ENCODE measurements around the gene DHRS3. TPM values are rescaled to one million over a fixed set of nuclear protein-coding genes. Genes with fewer than 3 reads are reported as not detected.
"Not testable (repeated sequence)": the region's sequence is repeated elsewhere in the genome, so short reads cannot be mapped to it uniquely, and the experiment has no call there.

Gene DHRS3
- total RNA-seq, 4 donors from 2014 or later: 92.4 to 130 (median 107) TPM

DNA sequence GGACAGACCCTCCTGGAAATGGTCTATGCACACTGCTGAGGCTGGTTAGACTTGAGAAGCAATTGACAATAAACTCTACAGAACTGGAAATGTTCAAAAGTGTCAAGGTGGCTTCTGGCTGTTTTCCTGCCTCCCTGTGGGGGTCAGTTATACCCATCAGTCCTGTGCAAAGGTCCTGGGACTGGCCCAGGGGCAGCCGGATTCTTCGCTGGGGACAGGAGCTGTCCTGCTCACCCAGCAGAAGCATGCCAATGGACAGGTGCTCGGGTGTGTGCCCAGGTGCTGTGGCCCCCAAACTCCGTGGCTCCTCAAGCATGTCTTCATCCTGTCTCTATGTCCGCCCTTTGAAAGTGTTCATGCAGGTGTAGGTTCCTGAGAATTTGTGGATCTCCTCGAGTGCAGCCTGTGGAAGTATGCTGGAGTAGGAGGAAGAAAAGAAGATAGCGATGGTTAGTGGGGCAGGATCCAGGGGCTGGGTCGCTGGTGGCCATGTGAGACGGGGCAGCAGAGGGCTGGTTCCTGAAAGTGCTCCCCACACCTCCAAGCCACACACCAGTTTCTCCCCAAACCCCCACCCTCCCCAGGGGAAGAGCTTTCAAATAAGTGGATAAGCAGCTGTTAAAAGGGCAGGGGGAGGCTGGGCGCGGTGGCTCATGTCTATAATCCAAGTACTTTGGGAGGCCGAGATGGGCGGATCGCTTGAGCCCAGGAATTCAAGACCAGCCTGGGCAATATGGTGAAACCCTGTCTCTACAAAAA lies 49.8 kb downstream of the DHRS3 start:
- intact Hi-C loops (cut with DNase I; ENCODE audit: low total_unique reads): no loop called here
- TF ChIP-seq CTCF (IDR thresholded peaks at IDR 0.05) (no peak), POLR2A (IDR thresholded peaks at IDR 0.05) (no peak)
- WGBS, 2 donors: 95% methylated on average over 14 of the region's 14 CpGs
- no peak for DNase-seq (ENCODE audit: low spot score in 2 of 2)
- H3K4me3 ChIP-seq (ENCODE audit: low read depth, poor library complexity, severe bottlenecking): no peak overlapping the region

GRCh38 chr1:12567288-12567819 lies 50.7 kb downstream of the DHRS3 start:
- intact Hi-C loops (cut with DNase I; ENCODE audit: low total_unique reads): no loop called here
- no peak for DNase-seq (ENCODE audit: low spot score in 2 of 2)
- no peak overlapping the region for H3K4me3 ChIP-seq (ENCODE audit: low read depth, poor library complexity, severe bottlenecking)
- 82 to 90% methylated on average over 7 to 9 of the region's 9 CpGs for WGBS, 2 donors
- TF ChIP-seq POLR2A (IDR thresholded peaks at IDR 0.05) (no peak), CTCF (IDR thresholded peaks at IDR 0.05) (no peak)

GRCh38 chr1:12566484-12567287 lies 51.3 kb downstream of the DHRS3 start:
- TF ChIP-seq POLR2A (IDR thresholded peaks at IDR 0.05) (no peak), CTCF (IDR thresholded peaks at IDR 0.05) (no peak)
- WGBS, 2 donors: 75 to 78% methylated on average over 9 of the region's 9 CpGs
- H3K4me3 ChIP-seq (ENCODE audit: low read depth, poor library complexity, severe bottlenecking): no peak overlapping the region
- intact Hi-C loops (cut with DNase I; ENCODE audit: low total_unique reads): no loop called here
- DNase-seq (ENCODE audit: low spot score in 2 of 2): no peak

DNA sequence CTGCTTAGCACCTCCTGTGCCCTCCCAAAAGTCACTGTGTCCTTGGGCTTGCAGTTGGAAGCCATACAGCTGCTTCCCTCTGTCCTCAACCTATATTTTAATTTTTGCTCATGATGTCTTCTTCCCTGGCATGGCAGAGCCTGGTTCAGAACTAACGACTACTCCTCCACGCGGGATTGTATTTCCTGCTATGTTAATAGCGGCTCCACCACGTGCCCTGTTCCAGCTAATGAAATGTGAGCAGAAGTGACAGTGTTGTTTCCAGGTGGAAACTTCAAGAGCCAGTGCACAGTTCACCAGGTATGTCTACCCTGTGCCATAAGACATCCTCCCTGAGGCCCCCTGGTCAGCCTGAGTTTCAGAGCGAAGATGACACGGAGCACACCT lies 52.1 kb downstream of the DHRS3 start:
- DNase-seq (ENCODE audit: low spot score in 2 of 2): no peak
- TF ChIP-seq CTCF (IDR thresholded peaks at IDR 0.05): no peak
- no peak for TF ChIP-seq POLR2A (IDR thresholded peaks at IDR 0.05)
- intact Hi-C loops (cut with DNase I; ENCODE audit: low total_unique reads): no loop called here
- H3K4me3 ChIP-seq (ENCODE audit: low read depth, poor library complexity, severe bottlenecking): no peak overlapping the region
- WGBS, 2 donors: 81 to 83% methylated on average over 7 of the region's 7 CpGs

DNA sequence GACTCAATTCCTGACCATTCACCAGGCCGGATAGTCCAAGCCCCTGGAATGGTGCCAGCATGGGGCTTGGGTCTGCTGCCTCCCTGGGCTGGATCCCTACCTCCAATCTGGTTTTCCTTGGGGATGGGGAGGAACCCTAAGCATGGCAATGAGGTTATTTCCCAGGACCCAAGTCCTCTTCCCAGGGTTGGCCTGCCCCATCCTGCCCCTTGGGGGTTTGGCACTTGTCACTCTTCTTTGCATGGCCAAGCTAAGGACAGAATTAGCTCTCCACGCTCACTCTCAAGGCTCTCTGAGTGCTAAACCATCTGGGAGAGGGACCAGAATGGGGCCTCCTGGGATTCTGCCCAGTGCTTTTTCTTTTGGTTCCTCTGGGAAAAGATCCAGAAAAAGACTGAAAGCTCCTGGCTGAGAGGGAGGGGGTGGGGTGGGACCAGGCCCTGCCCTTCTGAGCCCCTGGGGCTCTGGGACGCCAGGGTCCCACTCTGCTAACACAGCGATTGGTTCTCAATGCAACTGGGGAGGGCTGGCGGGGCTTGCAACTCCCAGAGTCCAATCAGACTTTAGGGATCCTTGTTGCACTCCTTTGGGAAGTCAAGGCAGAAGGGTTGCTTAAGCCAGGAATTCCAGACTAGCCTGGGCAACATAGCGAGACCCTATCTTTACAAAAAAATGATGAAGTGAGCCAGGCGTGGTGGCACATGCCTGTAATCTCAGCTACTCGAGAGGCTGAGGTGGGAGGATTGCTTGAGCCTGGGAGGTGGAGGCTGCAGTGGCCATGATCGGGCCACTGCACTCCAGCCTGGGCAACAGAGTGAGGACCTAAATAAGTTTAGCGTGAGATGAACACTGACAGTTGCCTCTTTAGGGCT lies 52.7 kb downstream of the DHRS3 start:
- TF ChIP-seq CTCF (IDR thresholded peaks at IDR 0.05) (no peak), POLR2A (IDR thresholded peaks at IDR 0.05) (no peak)
- H3K4me3 ChIP-seq (ENCODE audit: low read depth, poor library complexity, severe bottlenecking): no peak overlapping the region
- intact Hi-C loops (cut with DNase I; ENCODE audit: low total_unique reads): no loop called here
- no peak for DNase-seq (ENCODE audit: low spot score in 2 of 2)
- WGBS, 2 donors: 76 to 77% methylated on average over 10 of the region's 10 CpGs

- DNase-seq (ENCODE audit: low spot score in 2 of 2); H3K4me3 ChIP-seq (ENCODE audit: low read depth, poor library complexity, severe bottlenecking); intact Hi-C loops (cut with DNase I; ENCODE audit: low total_unique reads): not testable (repeated sequence)
- WGBS, 2 donors: 90 to 91% methylated on average over 3 of the region's 3 CpGs
These were observed 53.8 kb downstream of the DHRS3 start for GRCh38 chr1:12564251-12564650.
